Activated CD8-positive, alpha-beta memory T cell treated with anti-CD3 and anti-CD28 coated beads, Interleukin-2, amount 50 U/mL, for 24 hours (primary cell): ENCODE data around the gene CFAP161.
"Not testable (repeated sequence)": the region's sequence is repeated elsewhere in the genome, so short reads cannot be mapped to it uniquely, and the experiment has no call there.

Experiments used
- DNase-seq: peaks from one replicate; pipeline ENCODE4 v3.0.0-alpha.2; 2020; ENCODE audit errors: extremely low read depth

Gene CFAP161

GRCh38 chr15:81157939-81158223 lies 23.8 kb downstream of the CFAP161 start:
- no peak for DNase-seq

- DNase-seq: not testable (repeated sequence)
These were observed 24.5 kb downstream of the CFAP161 start for GRCh38 chr15:81158561-81158960.

- no peak for DNase-seq
These were observed 26.5 kb downstream of the CFAP161 start for GRCh38 chr15:81160312-81161159.

- DNase-seq: no peak
These were observed 27.1 kb downstream of the CFAP161 start for GRCh38 chr15:81161160-81161673.

- DNase-seq: no peak
These were observed 27.8 kb downstream of the CFAP161 start for GRCh38 chr15:81161851-81162250.

- DNase-seq: no peak
These were observed 30.1 kb downstream of the CFAP161 start for GRCh38 chr15:81163961-81164800.

GRCh38 chr15:81165535-81165934 lies 31.5 kb downstream of the CFAP161 start:
- no peak for DNase-seq

- DNase-seq: no peak
These were observed 32.7 kb downstream of the CFAP161 start for GRCh38 chr15:81166636-81167305.

- no peak for DNase-seq
These were observed 34.1 kb downstream of the CFAP161 start for GRCh38 chr15:81168131-81168526.

GRCh38 chr15:81168644-81169043 lies 34.6 kb downstream of the CFAP161 start:
- DNase-seq: no peak

GRCh38 chr15:81170511-81170910 lies 36.4 kb downstream of the CFAP161 start:
- no peak for DNase-seq

- DNase-seq: no peak
These were observed 37.2 kb downstream of the CFAP161 start for GRCh38 chr15:81171286-81171685.

GRCh38 chr15:81174125-81174791 lies 40.2 kb downstream of the CFAP161 start:
- DNase-seq: no peak

GRCh38 chr15:81174792-81175327 lies 40.8 kb downstream of the CFAP161 start:
- no peak for DNase-seq

- DNase-seq: no peak
These were observed 41.4 kb downstream of the CFAP161 start for GRCh38 chr15:81175496-81175895.

- DNase-seq: no peak
These were observed 42.3 kb downstream of the CFAP161 start for GRCh38 chr15:81176291-81176893.

GRCh38 chr15:81178365-81178764 lies 44.3 kb downstream of the CFAP161 start:
- DNase-seq: no peak

- DNase-seq: no peak
These were observed 47.1 kb downstream of the CFAP161 start for GRCh38 chr15:81181220-81181619.

- no peak for DNase-seq
These were observed 48.1 kb downstream of the CFAP161 start for GRCh38 chr15:81182031-81182755.

- no peak for DNase-seq
These were observed 48.8 kb downstream of the CFAP161 start for GRCh38 chr15:81182756-81183438.
